ENCODE data around the gene TLR10.

- TF ChIP-seq CTCF (IDR thresholded peaks at IDR 0.05): no peak
- TF ChIP-seq POLR2A (IDR thresholded peaks at IDR 0.05): no peak
- no peak for TF ChIP-seq EP300 (IDR thresholded peaks at IDR 0.05)
These were observed 40.0 kb upstream of the TLR10 start for GRCh38 chr4:38822748-38823303.

Data from ovary (tissue), 3 donors.